GDM1 (cell line): Measurements from ENCODE around the gene FITM1.

Source experiments
- DNase-seq: peaks from one replicate; lab custom pipeline; 2025; lab: John Stamatoyannopoulos, UW

FITM1 gene, protein sequence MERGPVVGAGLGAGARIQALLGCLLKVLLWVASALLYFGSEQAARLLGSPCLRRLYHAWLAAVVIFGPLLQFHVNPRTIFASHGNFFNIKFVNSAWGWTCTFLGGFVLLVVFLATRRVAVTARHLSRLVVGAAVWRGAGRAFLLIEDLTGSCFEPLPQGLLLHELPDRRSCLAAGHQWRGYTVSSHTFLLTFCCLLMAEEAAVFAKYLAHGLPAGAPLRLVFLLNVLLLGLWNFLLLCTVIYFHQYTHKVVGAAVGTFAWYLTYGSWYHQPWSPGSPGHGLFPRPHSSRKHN

DNA sequence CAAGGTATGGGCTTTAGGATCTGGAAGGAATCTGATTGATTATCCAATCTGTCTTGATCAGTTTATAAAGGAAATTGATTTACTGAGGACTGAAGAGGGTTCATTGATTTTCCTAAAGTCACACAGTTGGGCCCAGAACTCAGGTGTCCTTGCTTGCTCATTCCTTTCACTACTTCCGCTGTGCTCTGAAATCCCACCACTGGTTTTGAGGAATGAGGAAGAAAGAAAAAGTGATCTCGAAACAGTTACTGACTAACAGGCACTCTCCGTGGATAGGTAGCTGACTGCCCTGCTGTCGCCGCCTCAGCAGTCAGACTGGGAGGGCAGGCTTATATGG is at the start of gene FITM1:
FITM1 (plus strand) TSS at position 280 of the 337 bp plus-strand sequence. CDS start 905 bp downstream, outside the sequence.
- no peak for DNase-seq

DNA sequence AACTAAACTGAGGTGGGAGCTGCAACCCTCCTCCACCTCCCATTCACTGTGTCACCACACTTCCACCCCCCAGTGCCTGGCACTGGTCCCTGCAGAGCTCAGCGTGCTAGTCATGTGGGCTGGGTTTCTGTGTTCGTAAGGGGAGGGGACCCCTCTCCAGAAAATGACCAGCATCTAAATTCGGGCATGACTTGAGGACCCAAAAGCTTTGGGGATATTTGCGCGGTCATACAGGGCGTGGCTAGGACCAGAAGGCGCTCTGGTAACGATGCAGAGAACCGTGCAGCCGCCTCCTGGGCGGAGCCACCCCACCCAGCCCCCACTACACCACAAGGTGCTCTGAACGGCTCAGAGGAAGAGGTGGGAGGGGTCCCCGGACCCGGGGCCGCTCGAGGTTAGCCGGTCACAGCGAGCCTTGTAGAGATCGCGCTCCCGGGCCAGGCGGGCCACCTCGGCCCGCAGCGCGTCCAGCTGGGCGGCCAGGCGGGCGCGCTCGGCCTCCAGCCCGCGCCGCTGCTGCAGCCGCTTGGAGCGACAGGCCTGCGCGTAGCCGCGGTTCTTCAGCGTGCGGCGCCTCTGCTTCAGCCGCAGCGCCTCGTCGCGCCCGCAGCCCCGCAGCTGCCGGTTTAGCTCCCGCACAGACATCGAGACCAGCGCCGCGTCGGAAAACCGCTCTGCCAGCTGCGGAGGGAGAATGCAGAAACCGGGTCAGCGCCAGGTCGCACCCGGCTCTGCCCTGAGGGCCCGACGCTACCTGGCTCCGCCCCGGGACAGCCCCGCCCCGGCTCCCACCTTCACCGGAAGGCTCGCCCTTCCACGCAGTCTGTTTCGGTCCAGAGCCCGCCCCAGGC is 49.3 kb upstream of the FITM1 start:
- DNase-seq: peak; percentile 14

DNA sequence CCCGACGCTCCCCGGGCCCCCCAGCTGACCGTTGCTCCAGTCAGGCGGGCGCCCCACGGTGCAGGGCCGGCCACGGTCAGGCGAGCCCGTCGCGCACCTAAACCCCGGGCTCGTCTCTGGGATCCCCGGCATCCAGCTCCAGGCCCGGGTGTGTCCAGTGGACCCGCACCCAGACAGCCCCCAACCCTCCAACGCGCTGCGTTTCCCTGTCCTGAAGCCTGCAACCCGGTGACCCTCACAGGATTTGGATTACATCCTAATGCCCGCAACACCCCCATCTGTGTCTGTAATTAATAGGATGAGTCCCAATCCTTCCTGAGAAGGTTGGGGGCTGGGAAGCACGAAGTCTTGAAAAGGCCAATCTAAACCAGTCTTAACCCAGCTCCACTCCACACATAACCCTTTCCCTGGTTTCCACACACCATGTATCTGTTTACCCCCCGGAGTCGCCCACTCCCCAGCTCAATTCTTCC is 48.7 kb upstream of the FITM1 start:
- DNase-seq: no peak

DNA sequence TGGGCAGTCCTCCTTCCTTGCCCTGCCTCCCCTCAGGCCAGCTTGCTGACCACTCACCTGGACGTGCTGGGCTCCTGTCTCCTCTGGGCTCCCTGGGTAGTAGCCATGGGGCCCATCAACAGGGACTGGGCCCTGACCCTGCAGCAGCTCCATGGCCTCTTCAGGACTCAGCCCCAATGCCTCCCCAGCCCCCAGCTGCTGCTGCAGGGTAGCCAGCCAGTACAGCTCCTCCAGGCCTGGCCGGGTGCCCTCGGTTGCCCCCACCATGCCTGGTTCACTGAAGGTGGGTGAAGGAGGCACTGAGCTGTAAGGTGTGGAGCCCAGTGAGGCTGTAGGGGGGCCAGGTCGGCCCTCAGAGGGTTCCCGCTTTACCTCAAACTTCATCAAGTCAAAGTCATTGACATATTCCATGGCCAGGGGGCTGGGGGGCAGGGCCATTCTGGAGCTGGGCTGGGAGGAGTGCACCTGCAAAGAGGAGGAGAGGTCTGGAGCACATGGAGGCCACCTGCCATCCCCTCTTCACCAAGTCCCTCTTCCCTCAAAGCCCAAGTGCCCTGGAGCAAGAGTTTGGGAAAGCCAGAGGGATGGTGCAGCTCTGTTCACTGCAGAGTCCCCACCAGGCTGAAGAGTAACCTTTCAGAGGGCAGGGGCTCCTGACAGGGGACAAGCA is 47.9 kb upstream of the FITM1 start:
- DNase-seq: no peak

DNA sequence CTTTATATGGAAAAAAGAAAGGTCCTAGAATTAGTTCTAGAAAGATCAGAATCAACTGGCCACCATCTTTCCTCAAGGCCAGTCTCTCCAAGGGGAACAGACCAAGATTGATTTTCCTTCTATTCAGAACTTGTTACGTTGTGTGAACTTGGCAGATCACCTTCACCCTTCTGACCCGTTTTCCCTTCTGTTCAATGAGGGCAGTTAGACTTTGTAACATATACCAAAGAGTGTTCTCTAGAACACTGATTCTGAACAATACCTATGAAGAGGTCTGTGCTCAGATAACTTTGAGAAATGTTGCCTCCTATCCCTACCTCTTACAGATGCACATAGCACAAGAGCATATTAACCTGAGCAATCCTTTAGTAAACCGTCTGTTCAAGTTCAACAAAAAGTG is 47.0 kb upstream of the FITM1 start:
- no peak for DNase-seq

DNA sequence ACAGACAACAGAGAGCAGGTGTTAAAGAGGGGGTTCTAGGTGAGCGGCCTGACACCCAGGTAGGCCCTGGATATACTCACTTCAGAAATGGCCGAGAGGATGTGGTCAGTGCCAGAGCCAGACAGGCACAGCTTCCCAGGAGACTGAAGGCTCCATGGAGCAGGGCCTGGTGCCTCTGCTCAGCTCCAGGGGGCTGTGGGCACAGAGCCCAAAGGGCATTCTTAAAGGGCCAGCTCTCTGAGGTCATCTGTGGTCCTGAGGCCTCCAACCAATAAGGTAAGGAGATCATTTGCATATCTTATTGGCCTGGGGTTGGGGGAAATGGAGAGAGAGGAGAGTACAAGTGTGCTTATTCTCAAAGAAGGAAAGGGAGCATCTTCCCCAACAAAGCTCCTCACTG is 46.0 kb upstream of the FITM1 start:
- DNase-seq: no peak

DNA sequence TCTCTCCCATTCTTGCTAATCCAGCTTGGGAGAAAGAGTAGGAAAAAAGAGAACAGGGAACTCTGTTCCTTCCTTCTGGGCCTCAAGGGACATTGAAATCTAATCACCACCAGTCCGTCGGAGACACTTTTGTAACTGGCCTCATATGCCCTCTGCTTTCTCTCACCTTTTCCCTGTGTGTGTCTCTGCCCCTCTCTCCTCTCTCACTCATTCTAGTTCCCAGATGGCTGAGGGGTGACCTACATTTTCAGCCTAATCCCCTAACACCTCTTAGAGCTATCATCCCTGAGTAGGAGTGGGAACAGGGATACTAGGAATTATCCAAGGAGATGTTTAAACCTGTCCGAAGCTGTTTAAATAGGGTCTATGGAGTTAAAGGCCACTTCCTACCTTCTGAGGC is 45.2 kb upstream of the FITM1 start:
- no peak for DNase-seq

DNA sequence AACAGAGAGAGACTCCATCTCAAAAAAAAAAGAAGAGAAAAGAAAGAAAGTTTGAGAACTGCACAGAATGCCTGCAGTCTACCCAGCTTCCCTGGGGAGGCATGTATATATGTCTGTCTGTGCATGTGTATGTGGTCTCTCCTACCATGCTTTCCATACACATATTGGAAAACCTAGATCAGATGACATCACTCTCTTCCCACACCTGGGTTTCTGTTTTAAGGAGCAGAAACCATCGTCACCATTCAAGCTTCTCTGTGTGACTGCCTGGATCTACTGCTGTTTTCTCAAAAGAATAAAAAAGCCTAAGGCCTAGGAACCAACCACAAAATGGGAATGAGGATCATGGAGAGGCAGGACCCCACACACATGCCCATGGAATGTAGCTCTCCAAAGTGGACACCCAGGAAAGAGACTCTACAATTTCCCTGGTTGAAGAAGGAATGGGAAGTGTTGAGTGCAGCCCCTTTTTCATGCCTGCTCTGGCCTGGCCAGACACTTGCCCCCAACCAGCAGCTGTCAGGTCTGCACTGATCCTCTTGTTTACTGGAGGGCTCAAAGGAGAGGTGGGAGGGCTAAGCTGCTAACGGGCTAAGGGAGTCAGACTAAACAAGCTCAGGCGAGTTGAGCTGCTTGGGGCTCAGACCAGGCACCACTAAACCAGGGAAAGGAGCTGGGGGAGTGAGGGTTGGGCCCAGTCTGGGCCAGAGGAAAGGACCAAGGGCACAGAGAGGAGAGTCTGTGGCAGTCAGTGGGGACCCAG is 44.1 kb upstream of the FITM1 start:
- DNase-seq: no peak

DNA sequence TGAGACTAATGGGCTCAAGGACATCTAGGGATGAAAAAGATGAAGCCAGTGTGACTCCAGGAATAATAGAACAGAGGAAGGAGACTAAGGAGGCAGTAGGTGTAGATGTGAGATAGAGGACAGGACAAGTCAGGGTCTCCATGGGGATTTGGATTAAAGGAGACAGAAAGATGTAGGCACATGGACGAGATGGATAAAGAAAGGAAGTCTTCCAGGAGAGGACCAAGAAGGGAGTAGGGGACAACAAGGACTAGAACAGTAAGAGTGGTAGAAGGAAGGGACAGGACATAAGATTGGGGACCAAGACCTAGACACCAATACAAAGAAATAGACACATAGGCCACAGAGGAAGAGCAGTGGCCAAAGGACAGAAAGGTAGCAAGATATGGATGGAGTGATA is 43.5 kb upstream of the FITM1 start:
- no peak for DNase-seq

DNA sequence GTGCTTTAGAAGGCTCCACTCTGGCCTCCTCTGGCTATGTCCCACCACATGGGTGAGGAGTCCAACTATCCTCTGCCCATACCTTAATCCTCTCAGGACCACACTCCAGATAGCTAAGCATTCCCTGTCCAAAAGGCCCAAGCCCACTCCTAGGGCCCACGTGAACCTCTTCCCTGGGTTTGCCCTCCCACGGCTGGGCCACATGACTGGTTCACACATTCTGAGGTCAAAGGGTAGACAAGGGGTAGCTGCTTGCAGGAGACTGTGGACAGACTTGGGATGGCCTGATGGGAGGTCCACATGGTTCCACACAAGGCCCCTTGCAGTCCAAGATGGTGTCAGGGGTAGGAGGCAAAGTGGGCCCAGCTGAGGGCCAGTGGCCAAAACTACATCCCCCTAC is 42.4 kb upstream of the FITM1 start:
- DNase-seq: no peak

DNA sequence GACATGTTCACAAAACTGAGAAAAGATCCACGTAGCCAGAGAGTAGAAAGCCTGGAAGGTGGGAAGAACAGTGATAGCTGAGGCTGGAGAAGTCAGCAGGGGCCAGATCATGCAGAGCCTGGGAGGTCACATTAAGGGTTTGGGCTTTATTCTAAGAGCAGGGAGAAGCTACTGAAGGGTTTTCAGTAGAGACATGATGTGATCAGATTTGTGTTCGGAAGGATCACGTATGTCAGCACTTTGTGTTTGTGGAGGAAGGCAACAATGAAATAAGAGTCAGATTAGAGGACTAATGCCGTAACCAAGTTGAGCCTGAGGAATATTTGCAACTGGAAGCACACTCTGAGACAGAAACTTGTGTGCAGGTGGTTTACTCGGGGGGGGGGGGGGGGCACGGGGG is 40.6 kb upstream of the FITM1 start:
- DNase-seq: no peak

DNA sequence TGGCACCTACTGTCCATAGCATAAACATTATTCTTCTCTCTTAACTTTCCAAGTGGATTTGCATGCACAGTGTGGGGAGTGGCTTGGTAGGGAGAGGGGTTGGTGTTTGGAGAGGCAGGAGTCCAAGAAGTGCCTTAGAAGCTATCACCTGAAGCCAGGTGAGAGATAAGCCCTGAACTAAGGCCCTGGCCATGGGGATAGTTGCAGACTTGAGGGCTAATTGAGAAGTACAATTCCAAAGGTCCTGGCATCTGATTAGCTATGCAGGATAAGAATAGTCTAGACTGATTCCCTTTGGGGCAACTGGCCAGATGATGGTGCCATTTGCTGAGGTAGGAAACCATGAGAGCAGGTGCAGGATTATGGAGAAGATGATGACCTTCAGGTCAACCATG is 38.4 kb upstream of the FITM1 start:
- DNase-seq: no peak

DNA sequence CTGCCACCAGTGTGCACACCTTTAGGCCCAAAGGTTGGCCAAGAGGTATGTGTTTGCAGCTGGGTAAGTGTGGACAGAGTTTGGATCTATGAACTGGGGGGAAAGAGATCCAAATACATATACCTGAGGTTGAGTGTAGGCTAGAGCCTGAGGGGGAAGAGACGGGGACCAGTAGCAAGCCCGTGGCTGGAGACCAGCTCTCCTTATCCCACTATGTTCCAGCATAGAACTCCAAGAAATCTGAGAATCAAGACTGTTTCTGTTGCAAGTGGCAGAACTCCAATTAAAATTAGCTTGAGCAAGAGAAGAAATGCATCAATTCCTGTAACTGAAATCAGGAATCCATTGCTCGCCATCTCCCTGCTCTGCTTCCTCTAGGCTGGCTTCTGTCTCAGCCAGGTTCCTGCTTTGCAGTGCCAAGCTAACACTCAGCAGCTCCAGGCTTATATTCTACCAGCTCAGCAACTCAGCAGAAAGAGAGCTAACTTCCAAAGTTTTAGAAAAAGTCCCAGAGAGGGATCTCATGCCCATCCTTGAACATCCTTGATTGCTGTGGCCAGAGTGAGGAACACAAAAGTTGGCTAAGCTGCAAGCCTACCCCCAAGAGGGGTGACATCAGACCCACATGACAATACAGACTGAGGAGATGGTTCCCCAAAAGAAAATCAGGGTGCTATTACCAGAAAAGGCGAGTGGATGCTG is 37.8 kb upstream of the FITM1 start:
- no peak for DNase-seq

DNA sequence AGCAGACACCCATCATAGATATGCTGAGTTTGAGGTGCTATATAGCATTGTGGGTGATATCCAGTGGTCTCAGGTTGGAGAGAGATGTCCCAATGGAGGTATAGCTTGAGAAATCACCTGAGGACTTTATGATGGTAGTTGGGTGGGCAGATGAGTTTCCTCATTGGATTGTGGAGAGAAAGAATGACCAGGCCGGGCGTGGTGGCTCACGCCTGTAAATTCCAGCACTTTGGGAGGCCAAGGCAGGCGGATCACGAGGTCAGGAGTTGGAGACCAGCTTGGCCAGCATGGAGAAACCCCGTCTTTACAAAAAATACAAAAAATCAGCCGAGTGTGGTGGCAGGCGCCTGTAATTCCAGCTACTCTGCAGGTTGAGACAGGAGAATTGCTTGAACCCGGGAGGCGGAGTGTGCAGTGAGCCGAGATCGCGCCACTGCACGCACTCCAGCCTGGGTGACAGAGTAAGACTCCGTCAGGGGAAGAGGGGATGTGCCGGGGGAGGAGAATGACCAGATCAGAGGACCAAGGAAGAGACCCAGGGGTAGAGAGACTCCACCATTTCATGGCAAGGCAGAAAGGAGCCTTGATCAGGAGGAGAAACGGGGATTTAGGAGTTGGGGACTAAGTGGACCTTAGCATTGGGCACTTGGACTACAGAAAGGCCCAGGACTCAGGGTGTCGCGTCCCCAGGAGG is 37.1 kb upstream of the FITM1 start:
- no peak for DNase-seq

DNA sequence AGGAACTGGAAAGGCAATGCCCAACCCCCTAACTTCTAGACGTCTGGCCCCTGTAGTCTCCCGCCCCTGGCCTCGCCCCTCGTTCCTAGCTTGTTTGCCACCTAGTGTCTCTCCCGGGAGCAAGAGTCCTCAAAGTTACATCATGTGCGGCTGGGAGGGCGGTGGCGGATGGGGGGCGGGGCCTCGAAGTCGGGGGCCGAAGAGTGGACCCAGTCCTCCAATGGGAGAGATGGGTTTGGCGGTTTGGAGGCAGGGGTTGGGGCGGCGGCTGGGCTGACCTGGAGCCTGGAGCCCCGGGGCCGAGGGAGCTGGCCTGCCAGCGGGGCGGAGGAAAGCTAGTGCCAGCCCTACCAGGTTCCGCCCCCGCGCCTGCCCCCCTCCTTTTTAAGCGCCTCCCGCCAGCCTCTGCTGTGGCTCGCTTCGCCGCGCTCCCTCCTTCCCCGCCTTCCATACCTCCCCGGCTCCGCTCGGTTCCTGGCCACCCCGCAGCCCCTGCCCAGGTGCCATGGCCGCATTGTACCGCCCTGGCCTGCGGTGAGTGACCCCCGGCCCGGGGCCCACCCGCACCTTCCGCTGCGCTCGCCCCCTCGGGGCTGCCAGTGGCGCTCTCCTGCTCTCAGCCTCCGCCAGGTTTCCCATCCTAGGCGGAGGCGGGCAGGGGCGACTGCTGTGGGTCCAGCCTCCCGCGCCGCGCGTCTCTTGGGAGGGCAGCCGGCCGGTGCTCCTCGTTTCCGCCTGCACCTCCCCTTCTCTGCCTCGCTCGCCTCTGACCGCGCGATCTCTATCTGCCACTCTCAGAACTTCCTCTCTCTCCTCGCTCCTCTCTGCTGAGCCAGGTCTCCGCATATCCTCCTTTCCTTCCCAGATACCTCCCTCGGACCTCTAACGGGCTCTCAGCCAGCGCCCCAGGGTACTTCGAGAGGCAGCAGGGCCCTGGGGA is 36.3 kb upstream of the FITM1 start, which contains the start of gene PCK2:
PCK2 (plus strand) TSS at position 411 of the 940 bp plus-strand sequence; CDS start at position 506, 95 bp downstream.
- peak; percentile 94 for DNase-seq

DNA sequence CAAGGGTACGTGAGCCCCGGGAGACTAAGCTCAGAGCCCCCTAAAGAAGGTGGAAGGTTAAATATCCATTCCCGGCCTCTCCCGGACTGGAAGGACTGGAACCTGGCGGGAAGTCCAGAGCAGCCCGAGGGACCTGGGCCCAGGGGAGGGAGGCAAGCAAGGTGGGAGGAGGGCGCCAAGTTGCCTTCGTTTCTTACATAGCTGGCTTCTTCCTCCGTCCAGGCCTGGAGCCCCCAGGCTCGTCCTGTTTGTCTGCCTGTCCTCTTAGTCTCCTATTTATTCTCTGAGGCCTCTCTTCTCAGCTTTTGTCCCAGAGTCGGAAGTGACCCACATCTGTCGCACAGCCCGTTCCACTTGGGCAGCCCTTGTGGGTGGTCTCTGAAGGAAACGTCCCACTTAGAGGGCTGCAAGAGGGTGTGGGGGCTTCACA is 35.6 kb upstream of the FITM1 start:
- no peak for DNase-seq

DNA sequence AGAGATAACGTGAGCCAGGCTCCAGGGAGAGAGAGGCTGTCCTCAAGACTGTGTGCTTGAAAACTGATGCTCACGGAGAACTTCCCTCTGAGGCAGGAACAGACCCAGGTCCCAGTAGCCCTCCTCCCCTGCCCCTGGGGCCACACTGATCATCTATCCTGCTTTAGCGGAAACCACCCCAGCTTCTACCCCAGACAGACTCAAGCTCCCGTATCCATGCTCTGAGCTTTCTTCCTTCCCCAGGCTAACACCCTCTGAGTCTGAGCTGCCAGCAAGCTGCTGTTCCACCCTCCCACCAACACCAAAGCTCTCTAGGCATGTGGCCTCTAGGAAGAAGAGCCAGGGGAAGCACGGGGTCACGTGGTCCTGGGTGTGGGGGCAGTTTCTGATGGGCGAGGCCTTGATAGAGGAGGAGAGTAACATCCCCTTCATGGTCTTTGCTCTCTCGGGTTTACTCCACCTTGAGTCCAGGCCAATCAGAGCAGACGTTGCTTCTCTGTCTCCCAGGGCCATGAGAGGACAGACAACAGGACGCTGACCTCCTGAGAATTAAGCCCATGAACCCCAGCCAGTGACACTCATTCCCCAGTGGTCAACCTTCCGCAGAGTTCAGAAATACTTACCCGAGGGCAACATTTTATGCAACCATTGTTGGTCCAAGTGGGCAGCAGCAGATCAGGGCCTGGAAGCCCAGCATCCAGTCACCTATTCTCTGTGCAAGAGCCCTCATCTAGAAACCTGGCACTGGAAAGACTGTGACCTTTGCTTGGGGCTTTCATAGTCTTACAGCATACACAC is 35.0 kb upstream of the FITM1 start:
- DNase-seq: peak; percentile 77

DNA sequence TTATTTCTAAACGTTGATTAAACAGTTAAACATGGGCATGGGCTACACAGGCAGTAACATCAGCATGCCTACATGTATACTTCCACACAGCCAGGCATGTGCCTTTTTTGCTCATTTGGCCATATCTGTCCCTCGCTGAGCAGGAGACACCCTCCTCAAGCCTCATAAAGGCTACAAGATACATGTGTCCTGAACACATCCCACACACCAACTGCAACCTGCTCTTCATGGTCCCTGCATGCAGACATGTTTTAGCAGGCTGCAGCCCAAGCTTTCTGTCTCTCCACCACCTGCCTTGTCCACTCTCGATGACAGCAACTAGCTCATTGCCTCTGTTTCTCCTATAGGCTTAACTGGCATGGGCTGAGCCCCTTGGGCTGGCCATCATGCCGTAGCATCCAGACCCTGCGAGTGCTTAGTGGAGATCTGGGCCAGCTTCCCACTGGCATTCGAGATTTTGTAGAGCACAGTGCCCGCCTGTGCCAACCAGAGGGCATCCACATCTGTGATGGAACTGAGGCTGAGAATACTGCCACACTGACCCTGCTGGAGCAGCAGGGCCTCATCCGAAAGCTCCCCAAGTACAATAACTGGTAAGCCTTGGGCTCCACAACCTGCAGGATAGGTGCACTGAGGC is 33.8 kb upstream of the FITM1 start:
- DNase-seq: no peak
